Neural cell (in vitro differentiated cells): ENCODE results near the gene HES6. TPM values are rescaled to one million over a fixed set of nuclear protein-coding genes. Genes with fewer than 3 reads are reported as not detected.
"Not testable (repeated sequence)": the region's sequence is repeated elsewhere in the genome, so short reads cannot be mapped to it uniquely, and the experiment has no call there.

Source experiments
- H2AFZ ChIP-seq: fragments of 200-600, 300-800 bp; sonication (generic), shearing (Covaris generic); 2 replicates; pipeline ENCODE4 v1.6.0; 2014; ENCODE audit warnings: low read depth, mild to moderate bottlenecking, antibody characterized with exemption, low read length, moderate library complexity
- H3F3A ChIP-seq: fragments of 200-600 bp; shearing (Covaris generic); 2 replicates; pipeline ENCODE4 v1.6.1; 2016; ENCODE audit warnings: mild to moderate bottlenecking, moderate library complexity, mixed read lengths, antibody characterized with exemption, low read length; ENCODE audit not compliant: insufficient read depth, poor library complexity, severe bottlenecking
- H3K27ac ChIP-seq: fragments of 200-600, 300-800 bp; sonication (generic), shearing (Covaris generic); 2 replicates; pipeline ENCODE4 v1.5.1; 2014; ENCODE audit warnings: mild to moderate bottlenecking, low read length, moderate library complexity
- H3K27me3 ChIP-seq: fragments of 300-800, 200-600 bp; sonication (generic), shearing (Covaris generic); 2 replicates; pipeline ENCODE4 v1.6.0; 2014; ENCODE audit warnings: mild to moderate bottlenecking, low read depth, low read length, moderate library complexity; ENCODE audit not compliant: insufficient read depth
- H3K36me3 ChIP-seq: fragments of 300-800, 200-600 bp; sonication (generic), shearing (Covaris generic); 2 replicates; pipeline ENCODE4 v1.5.1; 2014; ENCODE audit warnings: mild to moderate bottlenecking, antibody characterized with exemption, low read length, moderate library complexity; ENCODE audit not compliant: insufficient read depth
- H3K4me2 ChIP-seq: fragments of 300-800, 200-600 bp; sonication (generic), shearing (Covaris generic); 2 replicates; pipeline ENCODE4 v1.6.0; 2014; ENCODE audit warnings: mild to moderate bottlenecking, low read length
- H3K4me3 ChIP-seq: fragments of 300-800, 200-600 bp; sonication (generic), shearing (Covaris generic); 2 replicates; pipeline ENCODE4 v1.5.1; 2014; ENCODE audit warnings: mild to moderate bottlenecking, low read length, moderate library complexity
- H3K79me2 ChIP-seq: fragments of 200-600 bp; shearing (Covaris generic); replicated peaks from 2 replicates; pipeline ENCODE4 v1.6.0; 2014; ENCODE audit warnings: mild to moderate bottlenecking, low read length, moderate library complexity; ENCODE audit not compliant: insufficient read depth
- H3K9ac ChIP-seq: fragments of 300-800, 200-600 bp; sonication (generic), shearing (Covaris generic); 2 replicates; pipeline ENCODE4 v1.6.1; 2016; ENCODE audit warnings: mild to moderate bottlenecking, low read length, mixed read lengths
- H3K9me2 ChIP-seq: fragments of 200-600 bp; shearing (Covaris generic); 2 replicates; pipeline ENCODE4 v1.6.1; 2016; ENCODE audit warnings: mild to moderate bottlenecking, low read length, mixed read lengths; ENCODE audit not compliant: insufficient read depth
- H3K9me3 ChIP-seq: fragments of 200-600, 300-800 bp; sonication (generic), shearing (Covaris generic); 2 replicates; pipeline ENCODE4 v1.6.1; 2016; ENCODE audit warnings: mild to moderate bottlenecking, mixed run types, low read length, moderate library complexity, mixed read lengths
- H4K20me1 ChIP-seq: fragments of 200-600 bp; shearing (Covaris generic); 2 replicates; pipeline ENCODE4 v1.6.1; 2016; ENCODE audit warnings: mild to moderate bottlenecking, mixed run types; ENCODE audit not compliant: insufficient read depth
- EP300 ChIP-seq: fragments of 450-650 bp; conservative IDR thresholded peaks from 2 replicates; pipeline ENCODE4 v1.6.1; 2014; ENCODE audit warnings: antibody characterized with exemption, mild to moderate bottlenecking, moderate library complexity; ENCODE audit not compliant: poor library complexity, severe bottlenecking
- EZH2 ChIP-seq: fragments of 200-600, 300-800 bp; shearing (Covaris generic), sonication (generic); IDR thresholded peaks from 2 replicates; pipeline ENCODE4 v1.6.1; 2014; ENCODE audit warnings: antibody characterized with exemption, low read length, borderline replicate concordance, mild to moderate bottlenecking; ENCODE audit not compliant: insufficient read depth, poor library complexity, severe bottlenecking
- MXI1 ChIP-seq: fragments of 450-650 bp; conservative IDR thresholded peaks from 2 replicates; pipeline ENCODE4 v1.6.1; 2014; ENCODE audit warnings: antibody characterized with exemption, mild to moderate bottlenecking; ENCODE audit not compliant: poor library complexity, severe bottlenecking
- POLR2AphosphoS5 ChIP-seq: IDR thresholded peaks from 2 replicates; pipeline ENCODE4 v1.6.1; 2012
- RAD21 ChIP-seq: fragments of 450-650 bp; conservative IDR thresholded peaks from 2 replicates; pipeline ENCODE4 v1.6.1; 2014; ENCODE audit warnings: antibody characterized with exemption, mild to moderate bottlenecking, moderate library complexity
- SMC3 ChIP-seq: fragments of 450-650 bp; conservative IDR thresholded peaks from 2 replicates; pipeline ENCODE4 v1.6.1; 2014; ENCODE audit warnings: antibody characterized with exemption, mild to moderate bottlenecking, moderate library complexity; ENCODE audit not compliant: poor library complexity
- TAF1 ChIP-seq: IDR thresholded peaks from 2 replicates; pipeline ENCODE4 v1.6.1; 2012; ENCODE audit warnings: low read depth
- polyA plus RNA-seq: library from polyadenylated mRNA; depleted of rRNA; stranded (reverse); fragments of >200 nt; gene quantifications from 2 replicates; pipeline ENCODE4 v1.2.3, GENCODE V29; 2014
- TF ChIP-seq, protein P1 (sequence below): fragments of 450-650 bp; IDR thresholded peaks from 2 replicates; pipeline ENCODE4 v1.5.1; 2014; ENCODE audit warnings: antibody characterized with exemption, mild to moderate bottlenecking, moderate library complexity; ENCODE audit not compliant: poor library complexity, severe bottlenecking
- TF ChIP-seq, protein P2 (sequence below): IDR thresholded peaks from 2 replicates; pipeline ENCODE4 v1.6.1; 2012; ENCODE audit warnings: borderline replicate concordance

HES6 gene
- polyA plus RNA-seq, 1 donor from 2014 or later: 236 TPM

DNA sequence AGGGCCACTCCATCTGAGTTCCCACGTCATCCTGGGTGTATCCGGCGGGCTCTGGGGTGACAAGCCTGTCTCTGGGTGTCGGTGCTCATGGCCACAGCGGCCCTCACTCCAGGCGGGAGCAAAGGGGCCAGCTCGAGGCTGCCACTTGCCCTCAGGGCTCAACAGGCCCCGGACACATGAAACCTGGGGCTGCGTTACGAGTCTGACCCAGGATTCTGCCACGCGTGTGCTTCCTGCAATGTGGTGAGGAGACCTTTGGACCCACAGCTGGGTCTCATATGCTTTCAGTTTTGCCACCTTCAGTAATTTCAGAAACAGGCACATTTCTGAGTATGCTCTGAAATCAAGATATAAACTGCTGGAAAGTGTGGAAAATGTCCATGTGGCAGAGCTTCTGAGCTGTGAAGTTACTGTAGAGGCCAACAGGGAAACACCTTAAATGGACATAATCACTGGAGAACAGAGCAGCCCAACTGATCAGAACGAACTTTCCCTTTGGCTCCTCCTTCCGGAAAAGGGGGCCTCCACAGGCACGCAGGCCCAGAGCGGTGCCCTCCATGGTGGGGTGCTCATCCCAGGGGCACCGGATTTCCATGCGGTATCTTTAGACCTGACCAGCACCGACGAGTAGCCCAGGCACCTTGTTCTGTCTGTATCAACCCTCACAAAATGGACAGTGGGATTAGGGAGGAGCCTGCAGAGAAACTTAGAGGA, 34.5 kb upstream of the HES6 start:
- Histone ChIP-seq H2AFZ (no peak overlapping the region), H3K79me2 (no peaks in the 10 kb centered on the region), H3F3A (no peaks in the 10 kb centered on the region), H3K9ac (no peak overlapping the region), H3K4me3 (no peak overlapping the region), H3K4me2 (no peak overlapping the region), H4K20me1 (no peaks in the 10 kb centered on the region), H3K27ac (no peak overlapping the region), H3K9me2 (no peaks in the 10 kb centered on the region), H3K36me3 (no peaks in the 10 kb centered on the region), H3K9me3 (no peaks in the 10 kb centered on the region), H3K27me3 (no peaks in the 10 kb centered on the region)
- TF ChIP-seq RAD21 (no peak), SMC3 (no peak), POLR2AphosphoS5 (no peak), EZH2 (no peak), EP300 (no peak), TAF1 (no peak), MXI1 (no peak)
- TF ChIP-seq, protein P1, sequence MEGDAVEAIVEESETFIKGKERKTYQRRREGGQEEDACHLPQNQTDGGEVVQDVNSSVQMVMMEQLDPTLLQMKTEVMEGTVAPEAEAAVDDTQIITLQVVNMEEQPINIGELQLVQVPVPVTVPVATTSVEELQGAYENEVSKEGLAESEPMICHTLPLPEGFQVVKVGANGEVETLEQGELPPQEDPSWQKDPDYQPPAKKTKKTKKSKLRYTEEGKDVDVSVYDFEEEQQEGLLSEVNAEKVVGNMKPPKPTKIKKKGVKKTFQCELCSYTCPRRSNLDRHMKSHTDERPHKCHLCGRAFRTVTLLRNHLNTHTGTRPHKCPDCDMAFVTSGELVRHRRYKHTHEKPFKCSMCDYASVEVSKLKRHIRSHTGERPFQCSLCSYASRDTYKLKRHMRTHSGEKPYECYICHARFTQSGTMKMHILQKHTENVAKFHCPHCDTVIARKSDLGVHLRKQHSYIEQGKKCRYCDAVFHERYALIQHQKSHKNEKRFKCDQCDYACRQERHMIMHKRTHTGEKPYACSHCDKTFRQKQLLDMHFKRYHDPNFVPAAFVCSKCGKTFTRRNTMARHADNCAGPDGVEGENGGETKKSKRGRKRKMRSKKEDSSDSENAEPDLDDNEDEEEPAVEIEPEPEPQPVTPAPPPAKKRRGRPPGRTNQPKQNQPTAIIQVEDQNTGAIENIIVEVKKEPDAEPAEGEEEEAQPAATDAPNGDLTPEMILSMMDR: no peak
- TF ChIP-seq, protein P2, sequence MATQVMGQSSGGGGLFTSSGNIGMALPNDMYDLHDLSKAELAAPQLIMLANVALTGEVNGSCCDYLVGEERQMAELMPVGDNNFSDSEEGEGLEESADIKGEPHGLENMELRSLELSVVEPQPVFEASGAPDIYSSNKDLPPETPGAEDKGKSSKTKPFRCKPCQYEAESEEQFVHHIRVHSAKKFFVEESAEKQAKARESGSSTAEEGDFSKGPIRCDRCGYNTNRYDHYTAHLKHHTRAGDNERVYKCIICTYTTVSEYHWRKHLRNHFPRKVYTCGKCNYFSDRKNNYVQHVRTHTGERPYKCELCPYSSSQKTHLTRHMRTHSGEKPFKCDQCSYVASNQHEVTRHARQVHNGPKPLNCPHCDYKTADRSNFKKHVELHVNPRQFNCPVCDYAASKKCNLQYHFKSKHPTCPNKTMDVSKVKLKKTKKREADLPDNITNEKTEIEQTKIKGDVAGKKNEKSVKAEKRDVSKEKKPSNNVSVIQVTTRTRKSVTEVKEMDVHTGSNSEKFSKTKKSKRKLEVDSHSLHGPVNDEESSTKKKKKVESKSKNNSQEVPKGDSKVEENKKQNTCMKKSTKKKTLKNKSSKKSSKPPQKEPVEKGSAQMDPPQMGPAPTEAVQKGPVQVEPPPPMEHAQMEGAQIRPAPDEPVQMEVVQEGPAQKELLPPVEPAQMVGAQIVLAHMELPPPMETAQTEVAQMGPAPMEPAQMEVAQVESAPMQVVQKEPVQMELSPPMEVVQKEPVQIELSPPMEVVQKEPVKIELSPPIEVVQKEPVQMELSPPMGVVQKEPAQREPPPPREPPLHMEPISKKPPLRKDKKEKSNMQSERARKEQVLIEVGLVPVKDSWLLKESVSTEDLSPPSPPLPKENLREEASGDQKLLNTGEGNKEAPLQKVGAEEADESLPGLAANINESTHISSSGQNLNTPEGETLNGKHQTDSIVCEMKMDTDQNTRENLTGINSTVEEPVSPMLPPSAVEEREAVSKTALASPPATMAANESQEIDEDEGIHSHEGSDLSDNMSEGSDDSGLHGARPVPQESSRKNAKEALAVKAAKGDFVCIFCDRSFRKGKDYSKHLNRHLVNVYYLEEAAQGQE: no peak

GRCh38 chr2:238273433-238273832, 33.6 kb upstream of the HES6 start:
- not testable (repeated sequence) for H3F3A ChIP-seq, H3K27me3 ChIP-seq, H3K36me3 ChIP-seq, H3K4me2 ChIP-seq, H3K79me2 ChIP-seq, H3K9me2 ChIP-seq, H3K9me3 ChIP-seq, H4K20me1 ChIP-seq, H3K4me3 ChIP-seq, H3K9ac ChIP-seq, H2AFZ ChIP-seq, H3K27ac ChIP-seq

- Histone ChIP-seq H4K20me1 (no peaks in the 10 kb centered on the region), H3K9ac (no peak overlapping the region), H3K9me2 (no peaks in the 10 kb centered on the region), H3K36me3 (no peaks in the 10 kb centered on the region), H2AFZ (no peak overlapping the region), H3K79me2 (no peaks in the 10 kb centered on the region), H3K27me3 (no peaks in the 10 kb centered on the region), H3F3A (no peaks in the 10 kb centered on the region), H3K9me3 (no peaks in the 10 kb centered on the region), H3K4me2 (no peak overlapping the region), H3K27ac (no peak overlapping the region), H3K4me3 (no peak overlapping the region)
- no peak for TF ChIP-seq EZH2
- TF ChIP-seq, protein P2: no peak
- TF ChIP-seq MXI1: no peak
- no peak for TF ChIP-seq RAD21
- TF ChIP-seq, protein P1: no peak
- no peak for TF ChIP-seq TAF1
- no peak for TF ChIP-seq POLR2AphosphoS5
- TF ChIP-seq EP300: no peak
- TF ChIP-seq SMC3: no peak
Measured at GRCh38 chr2:238272156-238272555, 32.3 kb upstream of the HES6 start.
